Uterus (tissue), 4 donors: ENCODE results near the gene CXCR6. TPM values are rescaled to one million over a fixed set of nuclear protein-coding genes. Genes with fewer than 3 reads are reported as not detected.

Experiments
- DNase-seq, 2 donors: peaks; one replicate each; pipeline ENCODE4 v3.0.0-alpha.2; 2019 to 2020
- H3K27ac ChIP-seq, 2 donors: fragments of 200-600 bp; sonication (generic); 1 replicate in 1 of 2; 2 replicates in 1 of 2; pipeline ENCODE4 v1.5.1; 2016 to 2018
- H3K27me3 ChIP-seq, 2 donors: fragments of 200-600 bp; sonication (generic); one replicate each; pipeline ENCODE4 v1.5.1; 2018 to 2019; ENCODE audit warnings: control low read depth in 1 of 2
- H3K36me3 ChIP-seq, 2 donors: fragments of 200-600 bp; sonication (generic); one replicate each; pipeline ENCODE4 v1.5.1; 2019; ENCODE audit warnings: control low read depth in 1 of 2
- H3K4me1 ChIP-seq, 2 donors: fragments of 200-600 bp; sonication (generic); one replicate each; pipeline ENCODE4 v1.5.1; 2018 to 2019; ENCODE audit warnings: control low read depth in 1 of 2
- H3K4me3 ChIP-seq, 2 donors: fragments of 200-600 bp; sonication (generic); 1 replicate in 1 of 2; 2 replicates in 1 of 2; pipeline ENCODE4 v1.5.1; 2018 to 2019; ENCODE audit warnings: mild to moderate bottlenecking in 1 of 2
- H3K9me3 ChIP-seq, 2 donors: fragments of 200-600 bp; sonication (generic); one replicate each; pipeline ENCODE4 v1.5.1; 2019; ENCODE audit warnings: control low read depth in 1 of 2
- POLR2A ChIP-seq, 2 donors: fragments of 450-650 bp; IDR thresholded peaks; one replicate each; pipeline ENCODE4 v1.6.1; 2016; ENCODE audit warnings: antibody characterized with exemption in 2 of 2, mild to moderate bottlenecking in 1 of 2, moderate library complexity in 1 of 2
- intact Hi-C: fragments of 100-400 bp; cut with DNase I; formaldehyde crosslinking; loops from one replicate; pipeline ENCODE4 v1.15.1; 2023; ENCODE audit warnings: low total_unique reads
- total RNA-seq, 4 donors: library from RNA; depleted of rRNA in 3 of 4; stranded (reverse); fragments of >200 nt in 3 of 4; gene quantifications; one replicate each; pipeline versions ENCODE4 v1.1.0 to v1.2.4, GENCODE V29; 2014 to 2023
- TF ChIP-seq, protein P1 (sequence below), 4 experiments: fragments of 200-600 bp in 2 of 4; fragments of 450-650 bp in 2 of 4; sonication (generic) in 2 of 4; IDR thresholded peaks; one replicate each; pipeline ENCODE4 v1.5.1; 2016 to 2019; ENCODE audit warnings: antibody characterized with exemption in 4 of 4, mild to moderate bottlenecking in 2 of 4, moderate library complexity in 1 of 4
- donor health status: DM: yes; HTN: yes; CAD: no.

The CXCR6 gene
- total RNA-seq, 4 donors from 2014 or later, result 0.48 to 8.7 (median 0.76) TPM; not detected in 1

DNA sequence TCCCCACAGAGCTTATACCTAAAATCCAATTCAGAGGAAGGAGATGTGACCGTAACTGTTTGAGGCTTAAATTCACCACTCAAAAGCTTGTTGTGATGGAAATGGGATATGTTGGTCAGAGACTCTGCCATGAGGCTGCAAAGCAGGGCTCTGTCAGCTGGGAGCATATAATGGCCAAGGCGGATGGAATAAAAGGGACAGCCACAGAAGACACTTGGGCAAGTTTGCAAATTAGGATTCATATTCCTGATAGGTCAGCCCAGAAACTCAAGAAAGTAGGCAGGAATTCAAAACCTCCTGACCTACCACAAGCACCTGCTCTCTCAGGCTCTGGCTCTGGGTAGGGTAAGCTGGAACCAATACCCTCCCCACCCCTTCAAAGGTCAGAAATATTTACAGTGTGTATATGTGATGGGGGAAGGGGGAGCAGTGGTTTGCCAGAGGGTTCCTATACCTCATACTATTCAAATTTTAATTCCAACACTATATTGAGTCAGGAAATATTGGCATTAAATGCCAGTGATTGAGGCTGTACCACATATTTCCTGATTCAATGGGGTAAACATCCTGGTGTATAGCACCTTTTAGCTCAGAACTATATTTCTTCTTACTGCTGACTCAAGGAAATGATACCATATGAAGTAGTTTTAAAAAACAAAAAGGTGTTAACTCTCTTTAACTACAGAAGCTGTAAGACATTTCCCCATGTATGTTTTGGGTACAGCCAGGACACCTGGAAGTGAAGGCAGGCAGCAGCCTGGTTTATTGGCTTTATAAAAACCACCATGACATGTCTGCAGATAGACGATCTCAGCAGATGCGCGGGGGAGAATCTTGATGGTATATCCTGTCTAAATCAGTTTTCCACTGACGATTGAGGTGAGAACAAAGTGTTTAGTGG is 33.2 kb downstream of the CXCR6 start:
- Histone ChIP-seq H3K9me3 (no peaks in the 10 kb centered on the region), H3K4me1 (peaks cover 5 to 26% of the 10 kb centered on the region in 2 donors), H3K27me3 (no peaks in the 10 kb centered on the region), H3K4me3 (no peak overlapping the region), H3K27ac (peak overlapping the region; percentile 82 to 85), H3K36me3 (no peaks in the 10 kb centered on the region)
- intact Hi-C loops, result no loop called here
- DNase-seq, result no peak
- TF ChIP-seq POLR2A (IDR thresholded peaks at IDR 0.05), result no peak
- TF ChIP-seq, protein P1, sequence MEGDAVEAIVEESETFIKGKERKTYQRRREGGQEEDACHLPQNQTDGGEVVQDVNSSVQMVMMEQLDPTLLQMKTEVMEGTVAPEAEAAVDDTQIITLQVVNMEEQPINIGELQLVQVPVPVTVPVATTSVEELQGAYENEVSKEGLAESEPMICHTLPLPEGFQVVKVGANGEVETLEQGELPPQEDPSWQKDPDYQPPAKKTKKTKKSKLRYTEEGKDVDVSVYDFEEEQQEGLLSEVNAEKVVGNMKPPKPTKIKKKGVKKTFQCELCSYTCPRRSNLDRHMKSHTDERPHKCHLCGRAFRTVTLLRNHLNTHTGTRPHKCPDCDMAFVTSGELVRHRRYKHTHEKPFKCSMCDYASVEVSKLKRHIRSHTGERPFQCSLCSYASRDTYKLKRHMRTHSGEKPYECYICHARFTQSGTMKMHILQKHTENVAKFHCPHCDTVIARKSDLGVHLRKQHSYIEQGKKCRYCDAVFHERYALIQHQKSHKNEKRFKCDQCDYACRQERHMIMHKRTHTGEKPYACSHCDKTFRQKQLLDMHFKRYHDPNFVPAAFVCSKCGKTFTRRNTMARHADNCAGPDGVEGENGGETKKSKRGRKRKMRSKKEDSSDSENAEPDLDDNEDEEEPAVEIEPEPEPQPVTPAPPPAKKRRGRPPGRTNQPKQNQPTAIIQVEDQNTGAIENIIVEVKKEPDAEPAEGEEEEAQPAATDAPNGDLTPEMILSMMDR (IDR thresholded peaks at IDR 0.05), result no peak

DNA sequence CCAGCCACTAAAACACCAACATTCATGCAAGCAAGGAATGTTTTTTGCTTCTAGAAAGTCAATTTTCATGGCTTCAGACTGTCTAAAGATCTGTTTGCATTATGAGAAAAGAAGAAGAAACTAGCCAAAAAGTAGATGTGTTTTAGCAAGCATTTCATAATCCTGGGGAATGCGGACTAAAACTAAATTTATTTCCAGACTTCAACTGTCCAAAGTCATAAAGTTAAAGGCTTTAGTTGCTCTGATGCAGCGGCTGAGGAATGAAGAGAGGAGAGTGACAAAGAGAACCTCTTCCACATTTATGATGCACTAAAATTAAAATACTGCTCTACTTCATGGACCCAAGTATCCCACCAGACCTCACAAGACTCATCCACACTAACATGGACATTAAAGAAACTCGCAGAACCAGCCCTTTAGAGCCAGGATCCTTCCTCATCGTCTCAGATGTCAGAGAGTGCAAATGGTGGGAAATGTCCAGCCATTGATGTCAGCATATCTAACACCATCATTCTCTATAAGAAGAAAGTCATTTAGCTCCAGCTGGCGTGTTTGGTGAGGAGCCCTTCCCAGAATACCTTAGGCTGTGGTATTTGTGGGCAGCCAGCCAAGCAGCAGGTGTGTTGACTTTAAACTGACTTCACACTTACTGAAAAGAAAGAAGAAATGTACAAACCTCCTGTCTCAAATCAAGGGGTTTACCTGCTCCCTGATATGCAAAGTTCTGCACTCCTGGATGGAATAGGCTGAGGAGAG is 34.9 kb downstream of the CXCR6 start:
- peak in 1 of 2 donors; percentile 63 for DNase-seq
- Histone ChIP-seq H3K4me3 (no peak overlapping the region), H3K36me3 (no peaks in the 10 kb centered on the region), H3K27ac (peak overlapping the region; percentile 82 to 85), H3K27me3 (no peaks in the 10 kb centered on the region), H3K9me3 (no peaks in the 10 kb centered on the region), H3K4me1 (peaks cover 5 to 22% of the 10 kb centered on the region in 2 donors)
- no peak for TF ChIP-seq POLR2A (IDR thresholded peaks at IDR 0.05)
- TF ChIP-seq, protein P1 (IDR thresholded peaks at IDR 0.05), result no peak
- intact Hi-C loops, result no loop called here

DNA sequence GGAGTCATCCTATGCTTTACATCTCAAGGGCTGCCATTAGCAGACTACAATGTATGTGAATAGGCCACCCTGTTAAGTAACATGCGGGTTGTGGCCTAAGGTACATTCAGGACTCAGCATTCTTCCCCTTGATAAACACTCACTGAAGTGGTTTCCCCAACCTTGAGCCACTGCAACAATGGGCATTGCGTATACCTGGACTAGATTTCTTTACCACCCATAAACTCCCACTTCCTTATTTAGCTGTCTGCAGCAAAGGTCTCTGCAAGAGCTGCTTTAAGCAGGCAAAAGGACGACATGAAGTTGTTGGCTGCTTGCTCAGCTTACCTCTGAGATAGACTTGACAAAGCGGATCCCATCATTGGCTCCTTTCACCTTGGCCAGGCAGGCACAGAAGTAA is 36.1 kb downstream of the CXCR6 start:
- Histone ChIP-seq H3K4me1 (peaks cover 8 to 18% of the 10 kb centered on the region in 2 donors), H3K27ac (peak overlapping the region; percentile 35 to 82), H3K9me3 (no peaks in the 10 kb centered on the region), H3K4me3 (no peak overlapping the region), H3K27me3 (no peaks in the 10 kb centered on the region), H3K36me3 (no peaks in the 10 kb centered on the region)
- no peak for DNase-seq
- intact Hi-C loops, result no loop called here
- TF ChIP-seq, protein P1 (IDR thresholded peaks at IDR 0.05), result no peak
- no peak for TF ChIP-seq POLR2A (IDR thresholded peaks at IDR 0.05)

DNA sequence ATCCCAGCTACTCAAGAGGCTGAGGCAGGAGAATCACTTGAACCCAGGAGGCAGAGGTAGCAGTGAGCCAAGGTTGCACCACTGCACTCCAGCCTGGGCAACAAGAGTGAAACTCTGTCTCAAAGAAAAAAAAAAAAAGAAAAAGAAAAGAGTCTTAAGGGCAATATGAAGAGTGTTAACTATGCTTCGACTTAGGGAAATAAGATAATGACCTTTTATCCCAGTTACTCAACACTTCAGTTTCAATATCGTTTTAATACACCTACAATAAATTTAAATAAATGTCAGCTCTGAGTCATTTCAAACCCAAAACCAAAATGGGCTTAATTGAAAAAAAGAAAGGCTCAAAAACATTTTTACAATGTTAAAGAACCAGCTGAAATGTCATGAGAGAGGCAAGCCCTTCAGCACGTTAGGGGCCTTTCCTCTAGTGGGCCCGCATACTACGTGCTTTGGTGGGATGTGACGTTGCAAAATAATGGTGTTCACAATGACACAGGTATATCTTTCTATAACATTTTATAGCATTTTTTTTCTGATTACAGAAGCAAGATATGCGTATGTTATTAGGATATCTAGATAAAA is 37.1 kb downstream of the CXCR6 start:
- Histone ChIP-seq H3K27me3 (no peaks in the 10 kb centered on the region), H3K4me1 (peaks cover 17 to 27% of the 10 kb centered on the region in 2 donors), H3K9me3 (no peaks in the 10 kb centered on the region), H3K27ac (peak overlapping the region; percentile 35 to 82), H3K36me3 (no peaks in the 10 kb centered on the region), H3K4me3 (no peak overlapping the region)
- DNase-seq, result no peak
- intact Hi-C loops, result no loop called here
- TF ChIP-seq POLR2A (IDR thresholded peaks at IDR 0.05), result no peak
- TF ChIP-seq, protein P1 (IDR thresholded peaks at IDR 0.05), result no peak
